Endodermal cell (in vitro differentiated cells): ENCODE results near the gene PLPPR2. TPM values are rescaled to one million over a fixed set of nuclear protein-coding genes. Genes with fewer than 3 reads are reported as not detected.

Source experiments
- DNase-seq: peaks from one replicate; pipeline ENCODE4 v3.0.0-alpha.2; 2017
- H3K27ac ChIP-seq: 2 replicates; pipeline ENCODE4 v1.5.1; 2013; ENCODE audit warnings: mild to moderate bottlenecking, low read depth, low read length, moderate library complexity
- H3K27me3 ChIP-seq: 2 replicates; pipeline ENCODE4 v1.6.1; 2013; ENCODE audit warnings: mild to moderate bottlenecking, low read length, moderate library complexity; ENCODE audit not compliant: insufficient read depth, control insufficient read depth, poor library complexity, severe bottlenecking
- H3K36me3 ChIP-seq: 2 replicates; pipeline ENCODE4 v1.7.0; 2013; ENCODE audit warnings: mild to moderate bottlenecking, low read length, moderate library complexity; ENCODE audit not compliant: control insufficient read depth, insufficient read depth
- H3K4me1 ChIP-seq: one replicate; pipeline ENCODE4 v1.7.0; 2013; ENCODE audit warnings: low read length; ENCODE audit not compliant: control insufficient read depth, insufficient read depth
- H3K4me3 ChIP-seq: 2 replicates; pipeline ENCODE4 v1.5.1; 2013; ENCODE audit warnings: mild to moderate bottlenecking, low read length, moderate library complexity
- H3K9ac ChIP-seq: 2 replicates; pipeline ENCODE4 v1.6.1; 2013; ENCODE audit warnings: mild to moderate bottlenecking, low read length, moderate library complexity; ENCODE audit not compliant: poor library complexity, severe bottlenecking; ENCODE audit errors: extremely low read depth
- H3K9me3 ChIP-seq: 2 replicates; pipeline ENCODE4 v1.6.1; 2013; ENCODE audit warnings: mild to moderate bottlenecking, low read length, moderate library complexity; ENCODE audit not compliant: control insufficient read depth
- H3K27ac Mint-ChIP-seq: 2 replicates; pipeline ENCODE4 v1.8.0; 2020; ENCODE audit warnings: mixed read lengths
- H3K27me3 Mint-ChIP-seq: 2 replicates; pipeline ENCODE4 v1.8.0; 2021; ENCODE audit warnings: mild to moderate bottlenecking, mixed read lengths; ENCODE audit not compliant: insufficient read depth
- H3K36me3 Mint-ChIP-seq: 2 replicates; pipeline ENCODE4 v1.8.0; 2020; ENCODE audit warnings: low read depth, mixed read lengths
- H3K4me1 Mint-ChIP-seq: 2 replicates; pipeline ENCODE4 v1.8.0; 2020; ENCODE audit warnings: mixed read lengths
- H3K4me3 Mint-ChIP-seq: 2 replicates; pipeline ENCODE4 v1.8.0; 2020; ENCODE audit warnings: mild to moderate bottlenecking, moderate library complexity, mixed read lengths
- H3K9me3 Mint-ChIP-seq: 2 replicates; pipeline ENCODE4 v1.8.0; 2020; ENCODE audit warnings: mild to moderate bottlenecking, mixed read lengths
- CTCF ChIP-seq: fragments of 200-600 bp; sonication (generic); conservative IDR thresholded peaks from 2 replicates; pipeline ENCODE4 v1.5.0; 2021; ENCODE audit warnings: antibody characterized with exemption, mild to moderate bottlenecking
- WGBS, 2 experiments: methylation state at CpG; one replicate each; pipeline versions ENCODE4 v1.1.5 to v1.1.7; 2013; ENCODE audit warnings: missing lambda C conversion rate in 2 of 2, mixed read lengths in 1 of 2; ENCODE audit not compliant: insufficient coverage in 1 of 2, insufficient read length in 1 of 2; 5-methylcytosine and 5-hydroxymethylcytosine counted together
- total RNA-seq, 2 donors: library from RNA; stranded (reverse); fragmentation: NEBNext Ultra II Directional in 1 of 2; extraction: Animal tissue kit (Norgen Biotek cat#: 25700) in 1 of 2; gene quantifications; 2 replicates in 1 of 2; 3 replicates in 1 of 2; pipeline ENCODE4 v1.2.1, GENCODE V29; 2021

PLPPR2 gene
- total RNA-seq, 2 donors from 2014 or later, result 3.1 to 6.8 TPM

GRCh38 chr19:11342429-11342828 is 12.8 kb upstream of the PLPPR2 start:
- TF ChIP-seq CTCF, result no peak
- Histone ChIP-seq H3K27me3 (no peaks in the 10 kb centered on the region), H3K9ac (no peak overlapping the region), H3K4me1 (peaks cover 8% of the 10 kb centered on the region), H3K4me3 (no peak overlapping the region), H3K9me3 (no peaks in the 10 kb centered on the region), H3K36me3 (peaks cover 5% of the 10 kb centered on the region), H3K27ac (no peak overlapping the region)
- H3K27ac Mint-ChIP-seq, result no peak overlapping the region
- WGBS, 2 experiments, result 98% methylated on average over 2 of the region's 3 CpGs; no CpG with 5 or more reads in 1 of the 2 experiments
- H3K36me3 Mint-ChIP-seq, result peaks cover 11% of the 10 kb centered on the region
- no peak overlapping the region for H3K4me3 Mint-ChIP-seq
- H3K4me1 Mint-ChIP-seq, result peaks cover 17% of the 10 kb centered on the region
- H3K27me3 Mint-ChIP-seq, result peaks cover 2% of the 10 kb centered on the region
- no peak for DNase-seq
- no peaks in the 10 kb centered on the region for H3K9me3 Mint-ChIP-seq

- no peak for TF ChIP-seq CTCF
- Mint-ChIP-seq H3K27ac (peak overlapping the region; percentile 97), H3K36me3 (peaks cover 11% of the 10 kb centered on the region), H3K27me3 (peaks cover 6% of the 10 kb centered on the region), H3K4me1 (peaks cover 12% of the 10 kb centered on the region), H3K9me3 (peaks cover 11% of the 10 kb centered on the region), H3K4me3 (peak overlapping the region; percentile 88)
- Histone ChIP-seq H3K27ac (no peak overlapping the region), H3K36me3 (peaks cover 5% of the 10 kb centered on the region), H3K27me3 (no peaks in the 10 kb centered on the region), H3K9ac (peak overlapping the region; percentile 77), H3K9me3 (no peaks in the 10 kb centered on the region), H3K4me1 (peaks cover 3% of the 10 kb centered on the region), H3K4me3 (peak overlapping the region; percentile 97)
- WGBS, 2 experiments, result 62 to 81% methylated on average over 5 to 15 of the region's 15 CpGs
- no peak for DNase-seq
Measured at GRCh38 chr19:11345122-11345803, 10.0 kb upstream of the PLPPR2 start.

- peak within 1 kb of the TSS; percentile 77 for H3K9ac ChIP-seq
- peaks cover 11% of the 10 kb centered on the region for H3K9me3 Mint-ChIP-seq
- H3K4me3 ChIP-seq, result peak within 1 kb of the TSS; percentile 97
- H3K4me1 Mint-ChIP-seq, result peaks cover 12% of the 10 kb centered on the region
- DNase-seq, result peak; percentile 99
- H3K4me3 Mint-ChIP-seq, result peak within 1 kb of the TSS; percentile 88
- peaks cover 3% of the 10 kb centered on the region for H3K4me1 ChIP-seq
- no peaks in the 10 kb centered on the region for H3K9me3 ChIP-seq
- peak within 1 kb of the TSS; percentile 97 for H3K27ac Mint-ChIP-seq
- H3K36me3 Mint-ChIP-seq, result peaks cover 11% of the 10 kb centered on the region
- peaks cover 4% of the 10 kb centered on the region for H3K36me3 ChIP-seq
- H3K27ac ChIP-seq, result no peak within 1 kb of the TSS
- H3K27me3 ChIP-seq, result no peaks in the 10 kb centered on the region
- H3K27me3 Mint-ChIP-seq, result peaks cover 13% of the 10 kb centered on the region
- TF ChIP-seq CTCF, result no peak
- 0 to 1% methylated on average over 26 to 50 of the region's 50 CpGs for WGBS, 2 experiments
Measured at GRCh38 chr19:11346104-11346940, 8.9 kb upstream of the PLPPR2 start, which contains the start of the genes CCDC159 and TMEM205. Gene CCDC159, plus strand, starts transcription at chr19:11346519. Its CDS starts 88 bp downstream, at chr19:11346607. Gene TMEM205, minus strand, starts transcription at chr19:11346268. Its CDS starts 649 bp downstream, at chr19:11345619.
